ENCODE data around the gene RAPGEF1.
"Not testable (repeated sequence)": the region's sequence is repeated elsewhere in the genome, so short reads cannot be mapped to it uniquely, and the experiment has no call there.

RAPGEF1 gene

GRCh38 chr9:131685753-131686706 is 53.8 kb downstream of the RAPGEF1 start:
- no peak for DNase-seq (ENCODE audit: low read depth)
- no peak overlapping the region for H3K4me3 ChIP-seq (ENCODE audit: low read depth, low read length)
- TF ChIP-seq MYC (IDR thresholded peaks at IDR 0.05; ENCODE audit: low read depth, low read length) (no peak), POLR2A (IDR thresholded peaks at IDR 0.05; ENCODE audit: extremely low read depth, insufficient read length) (no peak), MAX (IDR thresholded peaks at IDR 0.05; ENCODE audit: low read depth, low read length) (no peak), CTCF (IDR thresholded peaks at IDR 0.05; ENCODE audit: low read depth, low read length) (no peak)

GRCh38 chr9:131683094-131683493 is 56.8 kb downstream of the RAPGEF1 start:
- DNase-seq (ENCODE audit: low read depth); H3K4me3 ChIP-seq (ENCODE audit: low read depth, low read length): not testable (repeated sequence)

GRCh38 chr9:131682261-131682660 is 57.6 kb downstream of the RAPGEF1 start:
- H3K4me3 ChIP-seq (ENCODE audit: low read depth, low read length), result no peak overlapping the region
- no peak for TF ChIP-seq MAX (IDR thresholded peaks at IDR 0.05; ENCODE audit: low read depth, low read length)
- TF ChIP-seq POLR2A (IDR thresholded peaks at IDR 0.05; ENCODE audit: extremely low read depth, insufficient read length), result no peak
- no peak for TF ChIP-seq CTCF (IDR thresholded peaks at IDR 0.05; ENCODE audit: low read depth, low read length)
- TF ChIP-seq MYC (IDR thresholded peaks at IDR 0.05; ENCODE audit: low read depth, low read length), result no peak
- DNase-seq (ENCODE audit: low read depth), result no peak

GRCh38 chr9:131681826-131682225 is 58.0 kb downstream of the RAPGEF1 start:
- not testable (repeated sequence) for DNase-seq (ENCODE audit: low read depth); H3K4me3 ChIP-seq (ENCODE audit: low read depth, low read length)

GRCh38 chr9:131681108-131681507 is 58.8 kb downstream of the RAPGEF1 start:
- not testable (repeated sequence) for H3K4me3 ChIP-seq (ENCODE audit: low read depth, low read length); DNase-seq (ENCODE audit: low read depth)

- DNase-seq (ENCODE audit: low read depth), result no peak
- no peak for TF ChIP-seq CTCF (IDR thresholded peaks at IDR 0.05; ENCODE audit: low read depth, low read length)
- no peak for TF ChIP-seq POLR2A (IDR thresholded peaks at IDR 0.05; ENCODE audit: extremely low read depth, insufficient read length)
- TF ChIP-seq MAX (IDR thresholded peaks at IDR 0.05; ENCODE audit: low read depth, low read length), result no peak
- no peak for TF ChIP-seq MYC (IDR thresholded peaks at IDR 0.05; ENCODE audit: low read depth, low read length)
- no peak overlapping the region for H3K4me3 ChIP-seq (ENCODE audit: low read depth, low read length)
These were observed 60.4 kb downstream of the RAPGEF1 start for GRCh38 chr9:131679261-131680020.

GRCh38 chr9:131678499-131679111 is 61.3 kb downstream of the RAPGEF1 start:
- DNase-seq (ENCODE audit: low read depth), result peak; percentile 95
- TF ChIP-seq POLR2A (IDR thresholded peaks at IDR 0.05; ENCODE audit: extremely low read depth, insufficient read length) (no peak), MYC (IDR thresholded peaks at IDR 0.05; ENCODE audit: low read depth, low read length) (no peak), MAX (IDR thresholded peaks at IDR 0.05; ENCODE audit: low read depth, low read length) (peak; percentile 19; the same call in 1 of the 2 replicates), CTCF (IDR thresholded peaks at IDR 0.05; ENCODE audit: low read depth, low read length) (no peak)
- H3K4me3 ChIP-seq (ENCODE audit: low read depth, low read length), result no peak overlapping the region
